ENCODE data around the gene PPP4R3A.
"Not testable (repeated sequence)": the region's sequence is repeated elsewhere in the genome, so short reads cannot be mapped to it uniquely, and the experiment has no call there.

Gene PPP4R3A

GRCh38 chr14:91501951-91502930 lies 7.9 kb downstream of the PPP4R3A start:
- no peak for DNase-seq

- no peak for DNase-seq
Measured at GRCh38 chr14:91501348-91501747, 8.8 kb downstream of the PPP4R3A start.

- no peak for DNase-seq
Measured at GRCh38 chr14:91496790-91497189, 13.3 kb downstream of the PPP4R3A start.

- DNase-seq: not testable (repeated sequence)
Measured at GRCh38 chr14:91494392-91495065, 15.6 kb downstream of the PPP4R3A start.

- DNase-seq: no peak
Measured at GRCh38 chr14:91493169-91493568, 16.9 kb downstream of the PPP4R3A start.

- no peak for DNase-seq
Measured at GRCh38 chr14:91484744-91485143, 25.4 kb downstream of the PPP4R3A start.

- DNase-seq: no peak
Measured at GRCh38 chr14:91484186-91484585, 25.9 kb downstream of the PPP4R3A start.

GRCh38 chr14:91482263-91483013 lies 27.7 kb downstream of the PPP4R3A start:
- DNase-seq: no peak

- no peak for DNase-seq
Measured at GRCh38 chr14:91477388-91477787, 32.7 kb downstream of the PPP4R3A start.

- no peak for DNase-seq
Measured at GRCh38 chr14:91473046-91473445, 37.1 kb downstream of the PPP4R3A start.

- DNase-seq: no peak
Measured at GRCh38 chr14:91470216-91470615, 39.9 kb downstream of the PPP4R3A start.

GRCh38 chr14:91466192-91466591 lies 43.9 kb downstream of the PPP4R3A start:
- DNase-seq: no peak

- DNase-seq: no peak
Measured at GRCh38 chr14:91464615-91465205, 45.4 kb downstream of the PPP4R3A start.

GRCh38 chr14:91458612-91459011 lies 51.5 kb downstream of the PPP4R3A start:
- DNase-seq: no peak

GRCh38 chr14:91456283-91456682 lies 53.8 kb downstream of the PPP4R3A start:
- no peak for DNase-seq

GRCh38 chr14:91454580-91454979 lies 55.5 kb downstream of the PPP4R3A start:
- no peak for DNase-seq

GRCh38 chr14:91454155-91454554 lies 56.0 kb downstream of the PPP4R3A start:
- DNase-seq: no peak

- no peak for DNase-seq
Measured at GRCh38 chr14:91453744-91454143, 56.4 kb downstream of the PPP4R3A start.

GRCh38 chr14:91444335-91445020 lies 65.6 kb downstream of the PPP4R3A start:
- no peak for DNase-seq

- no peak for DNase-seq
Measured at GRCh38 chr14:91439345-91439744, 70.8 kb downstream of the PPP4R3A start.

- DNase-seq: no peak
Measured at GRCh38 chr14:91438845-91439244, 71.3 kb downstream of the PPP4R3A start.

GRCh38 chr14:91436266-91436665 lies 73.8 kb downstream of the PPP4R3A start:
- not testable (repeated sequence) for DNase-seq
